HepG2 (cell line): ENCODE data around the gene ACP5. TPM values are rescaled to one million over a fixed set of nuclear protein-coding genes. Genes with fewer than 3 reads are reported as not detected.

Experiments
- ARID4A ChIP-seq: sonication (generic); formaldehyde crosslinking; IDR thresholded peaks from 2 replicates; pipeline ENCODE4 v1.5.0; 2020; ENCODE audit warnings: mild to moderate bottlenecking, missing genetic modification reagents, borderline replicate concordance
- EP300 ChIP-seq, 3 experiments: sonication (generic) in 1 of 3; formaldehyde crosslinking in 1 of 3; IDR thresholded peaks; 2 replicates each; pipeline versions ENCODE4 v1.5.1 to v1.6.1; 2011 to 2020; ENCODE audit warnings: low read depth in 2 of 3, low read length in 2 of 3, borderline replicate concordance in 1 of 3, improper control_type of control experiment in 1 of 3, mild to moderate bottlenecking in 1 of 3, missing genetic modification reagents in 1 of 3, moderate library complexity in 1 of 3
- MEIS2 ChIP-seq: sonication (generic); formaldehyde crosslinking; IDR thresholded peaks from 2 replicates; pipeline ENCODE4 v1.9.0; 2021; ENCODE audit warnings: mild to moderate bottlenecking, missing genetic modification reagents
- MIER3 ChIP-seq: IDR thresholded peaks from 2 replicates; pipeline ENCODE4 v1.6.1; 2016; ENCODE audit warnings: missing compliant biosample characterization, borderline replicate concordance
- PHF21A ChIP-seq: sonication (generic); formaldehyde crosslinking; IDR thresholded peaks from 2 replicates; pipeline ENCODE4 v1.5.0; 2020; ENCODE audit warnings: mild to moderate bottlenecking, missing genetic modification reagents
- PITX1 ChIP-seq: sonication (generic); formaldehyde crosslinking; IDR thresholded peaks from 2 replicates; pipeline ENCODE4 v1.5.1; 2020; ENCODE audit warnings: mild to moderate bottlenecking, missing genetic modification reagents
- POLR2AphosphoS2 ChIP-seq: IDR thresholded peaks from 2 replicates; pipeline ENCODE4 v1.6.1; 2011; ENCODE audit warnings: low read depth, low read length, improper control_type of control experiment
- RARA ChIP-seq: IDR thresholded peaks from 2 replicates; pipeline ENCODE4 v1.6.1; 2016; ENCODE audit warnings: missing genetic modification reagents, missing compliant biosample characterization
- SOX5 ChIP-seq: IDR thresholded peaks from 2 replicates; pipeline ENCODE4 v1.6.1; 2016; ENCODE audit warnings: borderline replicate concordance
- STAG1 ChIP-seq: sonication (generic); formaldehyde crosslinking; IDR thresholded peaks from 2 replicates; pipeline ENCODE4 v1.4.0; 2020; ENCODE audit warnings: missing genetic modification reagents
- USF2 ChIP-seq, 2 experiments: sonication (generic) in 1 of 2; formaldehyde crosslinking in 1 of 2; IDR thresholded peaks; 2 replicates each; pipeline versions ENCODE4 v1.5.1 to v1.6.1; 2011 to 2020; ENCODE audit warnings: borderline replicate concordance in 1 of 2, low read depth in 1 of 2, low read length in 1 of 2, mild to moderate bottlenecking in 1 of 2, missing genetic modification reagents in 1 of 2, moderate library complexity in 1 of 2
- ZGPAT ChIP-seq: IDR thresholded peaks from 2 replicates; pipeline ENCODE4 v1.6.1; 2016; ENCODE audit warnings: mild to moderate bottlenecking
- ZNF513 ChIP-seq: sonication (generic); formaldehyde crosslinking; conservative IDR thresholded peaks from 2 replicates; pipeline ENCODE4 v1.5.0; 2020; ENCODE audit warnings: missing genetic modification reagents
- ZNF557 ChIP-seq: sonication (generic); formaldehyde crosslinking; IDR thresholded peaks from 2 replicates; pipeline ENCODE4 v1.4.0; 2020; ENCODE audit warnings: missing genetic modification reagents
- ZNF878 ChIP-seq: sonication (generic); formaldehyde crosslinking; IDR thresholded peaks from 2 replicates; pipeline ENCODE4 v1.8.1; 2023; ENCODE audit warnings: mild to moderate bottlenecking, missing genetic modification reagents, moderate library complexity
- polyA plus RNA-seq, 8 experiments: library from polyadenylated mRNA; depleted of rRNA in 3 of 8; stranded (reverse) in 7 of 8; unstranded in 1 of 8; fragments of >200 nt; fragmentation: Illumina TruSeq in 4 of 8; extraction: Trizol in 4 of 8; gene quantifications; 2 replicates each; pipeline versions ENCODE4 v1.2.1 to v1.2.3, GENCODE V29; 2011 to 2016; ENCODE audit warnings: low read depth in 4 of 8, missing spikeins in 1 of 8, mixed read lengths in 1 of 8; ENCODE audit not compliant: insufficient read depth in 1 of 8
- total RNA-seq, 5 experiments: library from RNA; depleted of rRNA; stranded (reverse); fragments of >200 nt; fragmentation: Illumina TruSeq; extraction: Trizol; gene quantifications; 2 replicates each; pipeline ENCODE4 v1.2.3, GENCODE V29; 2016; ENCODE audit warnings: low read depth in 1 of 5
- TF ChIP-seq, protein P1 (sequence below): IDR thresholded peaks from 2 replicates; pipeline ENCODE4 v1.6.1; 2016

The ACP5 gene
- total and polyA plus RNA-seq, 2 of the 13 experiments (the other 11 are each of a cell fraction or from before 2014, with no cell fraction given) = 1.3 to 6.7 TPM

DNA sequence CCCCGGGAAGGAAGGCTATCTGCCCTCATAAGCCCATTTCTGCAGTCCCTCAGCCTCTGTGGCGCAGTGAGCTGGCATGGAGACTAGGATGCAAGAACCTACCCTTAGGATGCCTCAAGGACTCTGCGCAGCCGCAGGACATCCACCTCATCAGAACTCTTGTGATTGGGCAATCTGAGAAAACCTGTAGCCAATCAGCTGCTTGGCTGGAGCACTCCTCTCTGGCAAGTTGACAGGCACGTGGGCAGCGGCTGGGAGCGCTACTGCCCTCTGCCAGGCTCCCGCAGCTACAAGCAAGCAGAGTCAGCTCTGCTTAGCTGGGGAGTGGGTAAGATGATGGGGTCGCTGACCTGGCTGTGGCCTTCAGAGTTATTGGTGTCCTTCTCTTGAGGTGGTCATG, 47.0 kb downstream of the ACP5 start (continued):
- TF ChIP-seq ARID4A (peak; percentile 89; the same call in 1 of the 2 replicates), ZNF557 (CRISPR knock-in tag) (0 out of 2 replicates have a peak, but pooled peaks have one; percentile 86), SOX5 (CRISPR knock-in tag) (peak; percentile 47; the same call in 1 of the 2 replicates), ZGPAT (CRISPR knock-in tag) (0 out of 2 replicates have a peak, but pooled peaks have one; percentile 40), MEIS2 (CRISPR knock-in tag) (peak; percentile 90), USF2 (IDR thresholded peaks at IDR 0.05; ENCODE audit: low read depth, low read length) (peak; percentile 67), USF2 (CRISPR knock-in tag; IDR thresholded peaks at IDR 0.05; ENCODE audit: borderline replicate concordance) (peak; percentile 55; the same call in 1 of the 2 replicates), ZNF878 (no peak; the same call in 1 of the 2 replicates), PITX1 (peak; percentile 21; the same call in 1 of the 2 replicates), PHF21A (CRISPR knock-in tag) (0 out of 2 replicates have a peak, but pooled peaks have one; percentile 19), EP300 (IDR thresholded peaks at IDR 0.05; ENCODE audit: low read depth in 2 of 2, low read length in 2 of 2) (no peak), EP300 (CRISPR knock-in tag; IDR thresholded peaks at IDR 0.05; ENCODE audit: borderline replicate concordance) (no peak), STAG1 (CRISPR knock-in tag) (peak; percentile 54), MIER3 (CRISPR knock-in tag) (peak; percentile 42; the same call in 1 of the 2 replicates), RARA (CRISPR knock-in tag) (peak; percentile 32; the same call in 1 of the 2 replicates), ZNF513 (no peak), POLR2AphosphoS2 (no peak)
- TF ChIP-seq, protein P1, sequence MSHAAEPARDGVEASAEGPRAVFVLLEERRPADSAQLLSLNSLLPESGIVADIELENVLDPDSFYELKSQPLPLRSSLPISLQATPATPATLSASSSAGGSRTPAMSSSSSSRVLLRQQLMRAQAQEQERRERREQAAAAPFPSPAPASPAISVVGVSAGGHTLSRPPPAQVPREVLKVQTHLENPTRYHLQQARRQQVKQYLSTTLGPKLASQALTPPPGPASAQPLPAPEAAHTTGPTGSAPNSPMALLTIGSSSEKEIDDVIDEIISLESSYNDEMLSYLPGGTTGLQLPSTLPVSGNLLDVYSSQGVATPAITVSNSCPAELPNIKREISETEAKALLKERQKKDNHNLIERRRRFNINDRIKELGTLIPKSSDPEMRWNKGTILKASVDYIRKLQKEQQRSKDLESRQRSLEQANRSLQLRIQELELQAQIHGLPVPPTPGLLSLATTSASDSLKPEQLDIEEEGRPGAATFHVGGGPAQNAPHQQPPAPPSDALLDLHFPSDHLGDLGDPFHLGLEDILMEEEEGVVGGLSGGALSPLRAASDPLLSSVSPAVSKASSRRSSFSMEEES (CRISPR knock-in tag) = peak; percentile 65
